Measurements from ENCODE around the gene PTPRN2. TPM values are rescaled to one million over a fixed set of nuclear protein-coding genes. Genes with fewer than 3 reads are reported as not detected.

The PTPRN2 gene
- total and polyA plus RNA-seq, 2 of the 8 experiments (the other 6 are each of a cell fraction or from before 2014, with no cell fraction given): 2.6 to 4.5 TPM

- H3K27me3 ChIP-seq (replicated peaks in 1 of 4; ENCODE audit: control insufficient read depth in 3 of 4, extremely low read depth in 1 of 4, insufficient read depth in 3 of 4, low read length in 3 of 4): no peaks in the 10 kb centered on the region
- H2BK5ac ChIP-seq (ENCODE audit: low read depth, low read length): no peak overlapping the region
- no peak overlapping the region for H3K23ac ChIP-seq (ENCODE audit: insufficient read length)
- H2BK20ac ChIP-seq (ENCODE audit: low read length): no peak overlapping the region
- DNase-seq (ENCODE audit: low read depth in 1 of 2, low spot score in 2 of 2): no peak
- H4K8ac ChIP-seq (ENCODE audit: extremely low read depth, insufficient read depth, low read length): no peak overlapping the region
- no peak overlapping the region for H4K5ac ChIP-seq (ENCODE audit: insufficient read length, low read depth, low read length)
- TF ChIP-seq ASH2L (IDR thresholded peaks at IDR 0.05; ENCODE audit: low read length) (no peak), SAP30 (IDR thresholded peaks at IDR 0.05; ENCODE audit: insufficient read depth, insufficient replicate concordance, low read length) (no peak), ZNF274 (IDR thresholded peaks at IDR 0.05; ENCODE audit: borderline replicate concordance, extremely low read depth, low read length) (no peak), RXRA (IDR thresholded peaks at IDR 0.05; ENCODE audit: insufficient read depth, low read depth, low read length) (no peak), TEAD4 (IDR thresholded peaks at IDR 0.05; ENCODE audit: low read depth, low read length) (no peak), TBP (IDR thresholded peaks at IDR 0.05; ENCODE audit: low read depth, low read length) (no peak), SUZ12 (IDR thresholded peaks at IDR 0.05; ENCODE audit: low read length) (no peak), CREB1 (IDR thresholded peaks at IDR 0.05) (no peak)
- H3K4me1 ChIP-seq (replicated peaks in 1 of 4; ENCODE audit: control insufficient read depth in 3 of 4, insufficient read depth in 4 of 4, low read length in 3 of 4): peaks cover 5 to 16% (median 11%) of the 10 kb centered on the region in 4 experiments; a peak in 6 of 7 replicates
- no peak overlapping the region for H3K4me3 ChIP-seq (ENCODE audit: extremely low read depth in 1 of 4, insufficient read depth in 2 of 4, low read depth in 3 of 4, low read length in 4 of 4)
- H3K9me3 ChIP-seq (ENCODE audit: insufficient read depth in 2 of 2, low read depth in 1 of 2, low read length in 1 of 2): no peaks in the 10 kb centered on the region
- POLR2A ChIA-PET (ENCODE audit: partially characterized antibody): interaction anchor here (2.1 kb wide), 1 partner anchor 11 kb away, joined by 5 read pairs; no protein-coding TSS in a partner anchor
- H3K14ac ChIP-seq (ENCODE audit: insufficient read length): no peak overlapping the region
- no peak overlapping the region for H3K27ac ChIP-seq (ENCODE audit: low read depth, low read length)
- CTCF ChIA-PET (ENCODE audit: partially characterized antibody): interaction anchor here (0.7 kb wide), 1 partner anchor 120 kb away, joined by 3 read pairs; no protein-coding TSS in a partner anchor
- no peaks in the 10 kb centered on the region for H4K20me1 ChIP-seq (replicated peaks in 1 of 2; ENCODE audit: control insufficient read depth in 1 of 2, insufficient read depth in 2 of 2, low read length in 2 of 2)
- H4K91ac ChIP-seq (replicated peaks; ENCODE audit: insufficient read length, low read length): no peak overlapping the region
- no peak overlapping the region for H3K56ac ChIP-seq (replicated peaks; ENCODE audit: insufficient read length, low read depth, low read length)
- no peak overlapping the region for H2AK5ac ChIP-seq (ENCODE audit: low read depth, low read length)
- peaks cover 12% of the 10 kb centered on the region; the same call in 1 of the 2 replicates for H3K23me2 ChIP-seq (ENCODE audit: low read depth, low read length)
- no peaks in the 10 kb centered on the region for H3K79me1 ChIP-seq (ENCODE audit: low read depth, low read length)
- no peak overlapping the region for H3K4ac ChIP-seq (replicated peaks; ENCODE audit: insufficient read length, low read depth, low read length)
- no peak overlapping the region for H3K4me2 ChIP-seq (ENCODE audit: insufficient read depth in 1 of 2, low read depth in 2 of 2, low read length in 2 of 2)
- H3K9ac ChIP-seq (replicated peaks in 1 of 4; ENCODE audit: extremely low read depth in 1 of 4, low read depth in 3 of 4, low read length in 3 of 4): no peak overlapping the region
- H3K36me3 ChIP-seq (ENCODE audit: control insufficient read depth in 2 of 4, insufficient read depth in 4 of 4, low read length in 3 of 4): peaks cover 0 to 5% (median 3%) of the 10 kb centered on the region in 4 experiments; a peak in 3 of 8 replicates
- H2BK120ac ChIP-seq (replicated peaks; ENCODE audit: low read depth, low read length): no peak overlapping the region
- no peak for FAIRE-seq
- H3K79me2 ChIP-seq (ENCODE audit: control insufficient read depth in 1 of 2, insufficient read depth in 2 of 2, low read length in 2 of 2): peaks cover 0 to 10% of the 10 kb centered on the region in 2 experiments; a peak in 2 of 4 replicates
- H2BK12ac ChIP-seq (ENCODE audit: low read depth, low read length): no peak overlapping the region
- 91% methylated on average over 2 of the region's 2 CpGs; no CpG with 5 or more reads in 1 of the 2 experiments for WGBS, 2 experiments (ENCODE audit: extremely low coverage in 1 of 2, insufficient coverage in 1 of 2, insufficient read length in 1 of 2, insufficient replicate concordance in 2 of 2, low coverage in 1 of 2, low lambda C conversion rate in 2 of 2, missing lambda C conversion rate in 1 of 2)
- H2AFZ ChIP-seq (ENCODE audit: low read length): no peak overlapping the region
- no peak overlapping the region for H2BK15ac ChIP-seq (ENCODE audit: low read length)
- no peak overlapping the region for H3K18ac ChIP-seq (ENCODE audit: extremely low read depth, low read length)
Observed at GRCh38 chr7:158613481-158613880, 25.9 kb upstream of the PTPRN2 start.

Measured in H1 (cell line).